ENCODE results near the gene MCHR1.

DNA sequence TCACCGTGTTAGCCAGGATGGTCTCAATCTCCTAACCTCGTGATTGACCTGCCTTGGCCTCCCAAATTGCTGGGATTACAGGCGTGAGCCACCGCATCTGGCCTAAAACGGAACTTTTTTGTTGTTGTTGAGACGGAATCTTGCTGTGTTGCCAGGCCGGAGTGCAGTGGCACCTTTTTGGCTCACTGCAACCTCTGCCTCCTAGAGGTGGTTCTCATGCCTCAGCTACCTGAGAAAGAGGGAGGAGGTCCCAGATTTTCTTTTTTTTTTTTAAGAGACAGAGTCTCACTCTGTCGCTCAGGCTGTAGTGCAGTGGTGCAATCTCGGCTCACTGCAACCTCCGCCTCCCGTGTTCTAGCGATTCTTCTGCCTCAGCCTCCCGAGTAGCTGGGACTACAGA is 7.9 kb upstream of the MCHR1 start:
- no peak for TF ChIP-seq EZH2 (IDR thresholded peaks at IDR 0.05; ENCODE audit: borderline replicate concordance, low read length)
- TF ChIP-seq, protein P1, sequence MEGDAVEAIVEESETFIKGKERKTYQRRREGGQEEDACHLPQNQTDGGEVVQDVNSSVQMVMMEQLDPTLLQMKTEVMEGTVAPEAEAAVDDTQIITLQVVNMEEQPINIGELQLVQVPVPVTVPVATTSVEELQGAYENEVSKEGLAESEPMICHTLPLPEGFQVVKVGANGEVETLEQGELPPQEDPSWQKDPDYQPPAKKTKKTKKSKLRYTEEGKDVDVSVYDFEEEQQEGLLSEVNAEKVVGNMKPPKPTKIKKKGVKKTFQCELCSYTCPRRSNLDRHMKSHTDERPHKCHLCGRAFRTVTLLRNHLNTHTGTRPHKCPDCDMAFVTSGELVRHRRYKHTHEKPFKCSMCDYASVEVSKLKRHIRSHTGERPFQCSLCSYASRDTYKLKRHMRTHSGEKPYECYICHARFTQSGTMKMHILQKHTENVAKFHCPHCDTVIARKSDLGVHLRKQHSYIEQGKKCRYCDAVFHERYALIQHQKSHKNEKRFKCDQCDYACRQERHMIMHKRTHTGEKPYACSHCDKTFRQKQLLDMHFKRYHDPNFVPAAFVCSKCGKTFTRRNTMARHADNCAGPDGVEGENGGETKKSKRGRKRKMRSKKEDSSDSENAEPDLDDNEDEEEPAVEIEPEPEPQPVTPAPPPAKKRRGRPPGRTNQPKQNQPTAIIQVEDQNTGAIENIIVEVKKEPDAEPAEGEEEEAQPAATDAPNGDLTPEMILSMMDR (conservative IDR thresholded peaks at IDR 0.05 in 1 of 2, IDR thresholded peaks at IDR 0.05 in 1 of 2; ENCODE audit: extremely low read depth in 1 of 2, insufficient read depth in 1 of 2, low read depth in 1 of 2, low read length in 2 of 2), result no peak
